Pancreas (tissue), 10 donors: Measurements from ENCODE around the gene ITLN1. TPM values are rescaled to one million over a fixed set of nuclear protein-coding genes. Genes with fewer than 3 reads are reported as not detected.

Source experiments
- ATAC-seq, 4 donors: fragments of 200-7000 bp; cut with Tn5 transposase; one replicate each; pipeline versions ENCODE4 v1.8.0 to v1.9.1; 2020; ENCODE audit warnings: mild to moderate bottlenecking in 4 of 4, moderate library complexity in 4 of 4
- DNase-seq, 6 donors: peaks; one replicate each; pipeline ENCODE4 v3.0.0-alpha.2; 2020
- FAIRE-seq: peaks from 2 replicates; lab custom pipeline; 2012; peaks lifted over from hg19 to GRCh38; lab: Jason Lieb, UNC
- H3K27ac ChIP-seq, 4 donors: fragments of 200-600 bp; sonication (generic); 1 replicate in 3 of 4; 2 replicates in 1 of 4; pipeline versions ENCODE4 v1.5.0 to v1.8.0; 2020
- H3K27me3 ChIP-seq, 4 donors: fragments of 200-600 bp; one replicate each; pipeline ENCODE4 v1.8.0; 2021
- H3K36me3 ChIP-seq, 3 donors: fragments of 200-600 bp; sonication (generic) in 1 of 3; one replicate each; pipeline versions ENCODE4 v1.5.0 to v1.8.0; 2020 to 2021
- H3K4me1 ChIP-seq, 3 donors: fragments of 200-600 bp; one replicate each; pipeline ENCODE4 v1.8.0; 2021
- H3K4me3 ChIP-seq, 4 donors: fragments of 200-600 bp; sonication (generic) in 2 of 4; one replicate each; pipeline versions ENCODE4 v1.5.0 to v1.8.0; 2020 to 2021
- H3K9me3 ChIP-seq, 4 donors: fragments of 200-600 bp; one replicate each; pipeline ENCODE4 v1.8.0; 2021
- CTCF ChIP-seq, 4 donors: fragments of 200-600 bp; sonication (generic) in 3 of 4; IDR thresholded peaks; one replicate each; pipeline versions ENCODE4 v1.5.0 to v1.8.0; 2021; ENCODE audit warnings: antibody characterized with exemption in 4 of 4
- whole genome bisulfite sequencing, 2 donors: extraction: QIAGEN DNeasy Blood & Tissue Kit; methylation state at CpG; one replicate each; pipeline ENCODE4 v1.1.7; 2013; 5-methylcytosine and 5-hydroxymethylcytosine counted together
- intact Hi-C, 3 donors: fragments of 100-400 bp; cut with DNase I; formaldehyde crosslinking; loops; one replicate each; pipeline versions ENCODE4 v1.11.1 to v1.14.2; 2022
- polyA plus RNA-seq, 2 donors: library from polyadenylated mRNA; stranded (reverse); fragments of 200-250 nt; gene quantifications; one replicate each; pipeline ENCODE4 v1.2.3, GENCODE V29; 2013
- total RNA-seq, 6 donors: library from RNA; stranded (reverse); fragmentation: NEBNext Ultra II Directional in 4 of 6; extraction: Animal tissue kit (Norgen Biotek cat#: 25700) in 4 of 6; gene quantifications; one replicate each; pipeline versions ENCODE4 v1.2.1 to v1.2.4, GENCODE V29; 2021 to 2023
- donor health status: healthy with polysubstance abuse.
- donor health status: DM: no; HTN: no; CAD: no; lungs with moderate emphysema.
- donor health status: DM: no; HTN: no; CAD: no.
- donor health status: control.
- donor health status: control.
- donor health status: Bipolar disorder and iron deficiency.
- donor health status: DM: yes; HTN: yes; CAD: no.
- donor health status: DM: no; HTN: no; CAD: no.
- donor health status: DM: no; HTN: no; CAD: no.
- donor health status: DM: yes; HTN: yes; CAD: no.

Gene ITLN1
- total and polyA plus RNA-seq, 8 donors = 0.12 to 15.1 (median 0.27) TPM; not detected in 2

GRCh38 chr1:160911925-160912324 is 26.9 kb upstream of the ITLN1 start:
- intact Hi-C loops = no loop called here
- FAIRE-seq = no peak
- no peaks in the 10 kb centered on the region for H3K36me3 ChIP-seq
- H3K9me3 ChIP-seq = no peaks in the 10 kb centered on the region
- H3K4me1 ChIP-seq = peaks cover 0 to 3% (median 0%) of the 10 kb centered on the region in 3 donors
- WGBS, 2 donors = 42 to 45% methylated on average over 2 of the region's 2 CpGs
- ATAC-seq = peak in 1 of 4 donors; percentile 53
- H3K27ac ChIP-seq = no peak overlapping the region
- no peaks in the 10 kb centered on the region for H3K27me3 ChIP-seq
- no peak overlapping the region for H3K4me3 ChIP-seq
- no peak for TF ChIP-seq CTCF (IDR thresholded peaks at IDR 0.05)
- no peak for DNase-seq

- ATAC-seq (peak in 3 of 4 donors; percentile 62 to 78 (median 74)), FAIRE-seq (no peak), DNase-seq (peak in 2 of 6 donors; percentile 20 to 23)
- peaks cover 0 to 3% (median 0%) of the 10 kb centered on the region in 3 donors for H3K4me1 ChIP-seq
- no peaks in the 10 kb centered on the region for H3K36me3 ChIP-seq
- TF ChIP-seq CTCF (IDR thresholded peaks at IDR 0.05) = no peak
- no peaks in the 10 kb centered on the region for H3K9me3 ChIP-seq
- H3K4me3 ChIP-seq = no peak overlapping the region
- WGBS, 2 donors = 21 to 22% methylated on average over 7 of the region's 7 CpGs
- intact Hi-C loops = no loop called here
- no peaks in the 10 kb centered on the region for H3K27me3 ChIP-seq
- no peak overlapping the region for H3K27ac ChIP-seq
Observed at GRCh38 chr1:160911441-160911840, 26.5 kb upstream of the ITLN1 start.

GRCh38 chr1:160910170-160910750 is 25.3 kb upstream of the ITLN1 start:
- no peak for TF ChIP-seq CTCF (IDR thresholded peaks at IDR 0.05)
- Histone ChIP-seq H3K4me1 (peaks cover 0 to 3% (median 0%) of the 10 kb centered on the region in 3 donors), H3K27ac (no peak overlapping the region), H3K27me3 (no peaks in the 10 kb centered on the region), H3K4me3 (no peak overlapping the region), H3K9me3 (no peaks in the 10 kb centered on the region), H3K36me3 (no peaks in the 10 kb centered on the region)
- peak in 2 of 6 donors; percentile 41 to 47 for DNase-seq
- 50 to 51% methylated on average over 6 of the region's 6 CpGs for WGBS, 2 donors
- intact Hi-C loops = no loop called here
- no peak for FAIRE-seq
- peak in 3 of 4 donors; percentile 56 to 80 (median 76) for ATAC-seq

GRCh38 chr1:160907976-160908375 is 23.0 kb upstream of the ITLN1 start:
- FAIRE-seq (no peak), ATAC-seq (peak in 2 of 4 donors; percentile 38 to 56), DNase-seq (peak in 2 of 6 donors; percentile 42 to 43)
- no peak overlapping the region for H3K4me3 ChIP-seq
- no peak overlapping the region for H3K27ac ChIP-seq
- H3K9me3 ChIP-seq = no peaks in the 10 kb centered on the region
- 36 to 39% methylated on average over 7 of the region's 7 CpGs for WGBS, 2 donors
- peaks cover 0 to 3% (median 0%) of the 10 kb centered on the region in 3 donors for H3K4me1 ChIP-seq
- no peaks in the 10 kb centered on the region for H3K27me3 ChIP-seq
- H3K36me3 ChIP-seq = no peaks in the 10 kb centered on the region
- intact Hi-C loops = no loop called here
- TF ChIP-seq CTCF (IDR thresholded peaks at IDR 0.05) = no peak

- Histone ChIP-seq H3K4me3 (no peak overlapping the region), H3K9me3 (no peaks in the 10 kb centered on the region), H3K36me3 (no peaks in the 10 kb centered on the region), H3K4me1 (no peaks in the 10 kb centered on the region), H3K27ac (no peak overlapping the region), H3K27me3 (no peaks in the 10 kb centered on the region)
- no peak for FAIRE-seq
- no peak for TF ChIP-seq CTCF (IDR thresholded peaks at IDR 0.05)
- intact Hi-C loops = no loop called here
- WGBS, 2 donors = 76 to 81% methylated on average over 4 of the region's 4 CpGs
- peak in 1 of 4 donors; percentile 63 for ATAC-seq
- DNase-seq = no peak
Observed at GRCh38 chr1:160905617-160905989, 20.6 kb upstream of the ITLN1 start.
